HG02884 (cell line): ENCODE results near the gene MRGPRX2.

Experiments used
- ATAC-seq: cut with Tn5 transposase; IDR thresholded peaks from one replicate; pipeline ENCODE4 v1.9.1; 2021; ENCODE audit warnings: mild to moderate bottlenecking, moderate library complexity; ENCODE audit not compliant: unreplicated experiment

MRGPRX2 gene

DNA sequence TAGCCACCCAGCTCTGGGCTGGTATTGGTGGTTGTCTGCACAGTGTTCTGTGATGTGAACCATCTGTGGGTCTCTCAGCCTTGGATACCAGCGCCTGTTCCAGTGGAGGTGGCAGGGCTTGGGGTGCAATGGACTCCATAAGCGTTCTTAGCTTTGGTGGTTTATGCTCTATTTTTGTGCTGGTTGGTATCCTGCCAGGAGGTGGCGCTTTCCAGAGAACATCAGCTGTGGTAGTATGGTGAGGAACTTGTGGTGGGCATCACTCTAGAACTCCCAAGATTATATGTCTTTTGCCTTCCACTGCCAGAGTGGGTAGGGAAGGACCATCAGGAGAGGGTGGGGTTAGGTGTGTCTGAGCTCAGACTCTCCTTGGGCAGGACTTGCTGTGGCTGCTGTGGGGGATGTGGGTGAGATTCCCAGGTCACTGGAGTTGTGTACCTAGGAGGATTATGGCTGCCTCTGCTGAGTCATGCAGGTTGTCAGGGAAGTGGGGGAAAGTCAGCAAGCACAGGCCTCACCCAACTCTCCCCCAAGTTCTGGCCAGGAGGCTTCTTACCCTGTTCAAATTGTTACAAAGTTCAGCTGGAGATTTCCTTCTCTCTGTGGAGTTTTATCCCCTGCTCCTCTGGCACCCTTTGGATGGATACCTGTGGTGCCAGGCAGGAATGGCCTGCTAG is 47.2 kb downstream of the MRGPRX2 start:
- no peak for ATAC-seq

- no peak for ATAC-seq
Observed at GRCh38 chr11:19012636-19013035, 47.9 kb downstream of the MRGPRX2 start.
